ENCODE data around the gene PLAGL2. TPM values are rescaled to one million over a fixed set of nuclear protein-coding genes. Genes with fewer than 3 reads are reported as not detected.

Gene PLAGL2
- polyA plus RNA-seq, 1 experiment: 3.1 TPM

GRCh38 chr20:32244959-32245358 lies 37.4 kb upstream of the PLAGL2 start:
- no peak for TF ChIP-seq CTCF (IDR thresholded peaks at IDR 0.05; ENCODE audit: insufficient read depth, low read depth, low read length)
- no peaks in the 10 kb centered on the region for H3K36me3 ChIP-seq (ENCODE audit: control insufficient read depth, insufficient read depth, low read length)
- no peak for DNase-seq (ENCODE audit: low read depth)
- ChIA-PET POLR2A (no interaction called here), CTCF (no interaction called here)
- no peaks in the 10 kb centered on the region for H3K27me3 ChIP-seq (ENCODE audit: control insufficient read depth, insufficient read depth, low read length)
- H3K4me3 ChIP-seq (ENCODE audit: low read depth, low read length): no peak overlapping the region

GRCh38 chr20:32244150-32244823 lies 36.7 kb upstream of the PLAGL2 start:
- ChIA-PET CTCF (no interaction called here), POLR2A (no interaction called here)
- H3K27me3 ChIP-seq (ENCODE audit: control insufficient read depth, insufficient read depth, low read length): no peaks in the 10 kb centered on the region
- no peak overlapping the region for H3K4me3 ChIP-seq (ENCODE audit: low read depth, low read length)
- H3K36me3 ChIP-seq (ENCODE audit: control insufficient read depth, insufficient read depth, low read length): no peaks in the 10 kb centered on the region
- TF ChIP-seq CTCF (IDR thresholded peaks at IDR 0.05; ENCODE audit: insufficient read depth, low read depth, low read length): no peak
- DNase-seq (ENCODE audit: low read depth): no peak

- TF ChIP-seq CTCF (IDR thresholded peaks at IDR 0.05; ENCODE audit: insufficient read depth, low read depth, low read length): no peak
- no peak for DNase-seq (ENCODE audit: low read depth)
- ChIA-PET POLR2A (no interaction called here), CTCF (interaction anchor here (0.9 to 1.5 kb wide), 3 partner anchors 23 to 411 kb away, joined by 3 read pairs; no protein-coding TSS in a partner anchor)
- Histone ChIP-seq H3K4me3 (ENCODE audit: low read depth, low read length) (no peak overlapping the region), H3K27me3 (ENCODE audit: control insufficient read depth, insufficient read depth, low read length) (no peaks in the 10 kb centered on the region), H3K36me3 (ENCODE audit: control insufficient read depth, insufficient read depth, low read length) (0 out of 2 replicates have a peak, but pooled peaks cover 1% of the 10 kb centered on the region)
Observed at GRCh38 chr20:32241807-32242206, 34.3 kb upstream of the PLAGL2 start.

- DNase-seq (ENCODE audit: low read depth): no peak
- ChIA-PET CTCF (interaction anchor here (0.6 kb wide), 1 partner anchor 17 kb away, joined by 4 read pairs; no protein-coding TSS in a partner anchor), POLR2A (no interaction called here)
- Histone ChIP-seq H3K27me3 (ENCODE audit: control insufficient read depth, insufficient read depth, low read length) (no peaks in the 10 kb centered on the region), H3K4me3 (ENCODE audit: low read depth, low read length) (no peak overlapping the region), H3K36me3 (ENCODE audit: control insufficient read depth, insufficient read depth, low read length) (0 out of 2 replicates have a peak, but pooled peaks cover 1% of the 10 kb centered on the region)
- no peak for TF ChIP-seq CTCF (IDR thresholded peaks at IDR 0.05; ENCODE audit: insufficient read depth, low read depth, low read length)
Observed at GRCh38 chr20:32240205-32240604, 32.7 kb upstream of the PLAGL2 start.

- H3K36me3 ChIP-seq (ENCODE audit: control insufficient read depth, insufficient read depth, low read length): peaks cover 8% of the 10 kb centered on the region
- H3K4me3 ChIP-seq (ENCODE audit: low read depth, low read length): no peak overlapping the region
- ChIA-PET CTCF (no interaction called here), POLR2A (no interaction called here)
- DNase-seq (ENCODE audit: low read depth): no peak
- TF ChIP-seq CTCF (IDR thresholded peaks at IDR 0.05; ENCODE audit: insufficient read depth, low read depth, low read length): no peak
- H3K27me3 ChIP-seq (ENCODE audit: control insufficient read depth, insufficient read depth, low read length): no peaks in the 10 kb centered on the region
Observed at GRCh38 chr20:32238483-32239425, 31.2 kb upstream of the PLAGL2 start.

Measured in BJ (cell line).